ENCODE measurements around the gene RAB3IL1. TPM values are rescaled to one million over a fixed set of nuclear protein-coding genes. Genes with fewer than 3 reads are reported as not detected.

The RAB3IL1 gene
- total RNA-seq, 4 donors from 2014 or later, result 14.0 to 31.5 (median 14.2) TPM

DNA sequence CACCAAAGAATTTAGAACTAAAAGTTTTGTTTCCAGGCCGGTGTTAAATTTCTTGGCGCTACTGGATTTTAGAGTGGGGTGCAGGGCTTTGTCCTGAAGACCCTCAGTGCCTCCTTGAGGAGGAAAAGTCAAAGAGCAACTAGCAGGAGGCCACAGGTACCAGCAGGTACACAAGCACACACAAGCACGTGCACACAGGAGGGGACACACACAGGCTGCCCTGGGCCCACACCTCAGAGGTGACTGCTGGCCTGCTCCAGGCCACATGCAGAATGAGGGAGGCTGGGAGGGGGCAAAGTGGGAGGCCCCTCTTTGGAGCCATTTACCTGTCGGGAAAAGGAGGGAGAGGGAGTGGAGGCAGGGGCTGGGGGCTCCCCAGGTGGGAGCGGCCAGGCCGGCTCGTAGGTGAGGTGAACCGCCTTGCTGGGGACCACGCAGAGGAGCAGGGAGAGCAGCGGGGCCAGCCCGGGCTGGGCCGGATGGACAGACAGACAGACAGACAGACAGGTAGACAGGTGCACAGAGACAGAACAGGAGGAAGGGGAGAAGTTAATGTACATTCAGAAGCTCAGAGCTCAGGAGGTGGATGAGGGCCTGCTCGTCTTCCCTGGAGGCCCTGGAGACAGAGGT lies 12.2 kb downstream of the RAB3IL1 start:
- intact Hi-C loops (cut with DNase I), result no loop called here
- no peak overlapping the region for H3K27ac ChIP-seq (replicated peaks in 1 of 4)

DNA sequence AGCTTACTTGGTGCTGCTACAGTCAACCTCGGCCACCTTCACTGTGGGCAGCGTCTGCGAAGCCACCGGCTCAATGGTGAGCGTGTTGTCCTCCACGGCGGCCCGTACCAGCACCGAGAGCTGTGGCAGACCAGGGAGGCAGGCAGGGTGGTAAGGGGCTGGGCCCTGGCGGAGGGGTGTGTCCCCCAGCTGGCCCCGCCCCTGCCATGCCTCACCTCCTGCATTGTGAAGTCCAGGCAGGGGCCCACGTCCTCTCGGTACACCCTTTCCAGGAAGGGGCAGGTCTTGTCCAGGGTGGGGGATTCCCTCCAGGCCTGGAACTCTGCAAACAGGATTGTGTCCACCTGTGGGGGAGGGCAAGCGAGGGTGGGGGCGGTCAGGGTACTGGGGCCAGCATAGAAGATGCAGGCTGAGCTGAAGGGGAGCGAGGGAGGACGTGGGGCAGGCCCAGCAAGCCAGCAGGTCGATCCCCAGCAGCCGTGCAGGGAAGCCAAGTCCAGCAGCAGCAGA lies 12.8 kb downstream of the RAB3IL1 start:
- H3K4me3 ChIP-seq, result no peak overlapping the region
- intact Hi-C loops (cut with DNase I), result no loop called here
- H3K9me3 ChIP-seq, result no peaks in the 10 kb centered on the region
- WGBS, result 90% methylated on average over 6 of the region's 19 CpGs
- DNase-seq (ENCODE audit: extremely low spot score), result no peak
- TF ChIP-seq POLR2AphosphoS5 (IDR thresholded peaks at IDR 0.05) (no peak), POLR2A (IDR thresholded peaks at IDR 0.05; ENCODE audit: low read depth) (no peak), EP300 (IDR thresholded peaks at IDR 0.05) (no peak)
- TF ChIP-seq, protein P1, sequence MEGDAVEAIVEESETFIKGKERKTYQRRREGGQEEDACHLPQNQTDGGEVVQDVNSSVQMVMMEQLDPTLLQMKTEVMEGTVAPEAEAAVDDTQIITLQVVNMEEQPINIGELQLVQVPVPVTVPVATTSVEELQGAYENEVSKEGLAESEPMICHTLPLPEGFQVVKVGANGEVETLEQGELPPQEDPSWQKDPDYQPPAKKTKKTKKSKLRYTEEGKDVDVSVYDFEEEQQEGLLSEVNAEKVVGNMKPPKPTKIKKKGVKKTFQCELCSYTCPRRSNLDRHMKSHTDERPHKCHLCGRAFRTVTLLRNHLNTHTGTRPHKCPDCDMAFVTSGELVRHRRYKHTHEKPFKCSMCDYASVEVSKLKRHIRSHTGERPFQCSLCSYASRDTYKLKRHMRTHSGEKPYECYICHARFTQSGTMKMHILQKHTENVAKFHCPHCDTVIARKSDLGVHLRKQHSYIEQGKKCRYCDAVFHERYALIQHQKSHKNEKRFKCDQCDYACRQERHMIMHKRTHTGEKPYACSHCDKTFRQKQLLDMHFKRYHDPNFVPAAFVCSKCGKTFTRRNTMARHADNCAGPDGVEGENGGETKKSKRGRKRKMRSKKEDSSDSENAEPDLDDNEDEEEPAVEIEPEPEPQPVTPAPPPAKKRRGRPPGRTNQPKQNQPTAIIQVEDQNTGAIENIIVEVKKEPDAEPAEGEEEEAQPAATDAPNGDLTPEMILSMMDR (IDR thresholded peaks at IDR 0.05), result no peak
- H3K27me3 ChIP-seq, result no peaks in the 10 kb centered on the region
- H3K4me1 ChIP-seq, result peaks cover 0 to 22% (median 20%) of the 10 kb centered on the region in 4 donors
- peak overlapping the region in 1 of 4 donors; percentile 22 for H3K27ac ChIP-seq (replicated peaks in 1 of 4)
- peaks cover 19 to 82% (median 50%) of the 10 kb centered on the region in 4 donors for H3K36me3 ChIP-seq

More for the DNA sequence above, 12.2 kb downstream of the RAB3IL1 start:
- no peak for DNase-seq (ENCODE audit: extremely low spot score)
- Histone ChIP-seq H3K9me3 (no peaks in the 10 kb centered on the region), H3K4me1 (peaks cover 0 to 25% (median 22%) of the 10 kb centered on the region in 4 donors), H3K4me3 (no peak overlapping the region), H3K27me3 (no peaks in the 10 kb centered on the region), H3K36me3 (peaks cover 19 to 76% (median 48%) of the 10 kb centered on the region in 4 donors)
- no peak for TF ChIP-seq POLR2A (IDR thresholded peaks at IDR 0.05; ENCODE audit: low read depth)
- no peak for TF ChIP-seq EP300 (IDR thresholded peaks at IDR 0.05)
- no peak for TF ChIP-seq POLR2AphosphoS5 (IDR thresholded peaks at IDR 0.05)
- TF ChIP-seq, protein P1 (IDR thresholded peaks at IDR 0.05), result no peak
- 84% methylated on average over 13 of the region's 13 CpGs for WGBS

DNA sequence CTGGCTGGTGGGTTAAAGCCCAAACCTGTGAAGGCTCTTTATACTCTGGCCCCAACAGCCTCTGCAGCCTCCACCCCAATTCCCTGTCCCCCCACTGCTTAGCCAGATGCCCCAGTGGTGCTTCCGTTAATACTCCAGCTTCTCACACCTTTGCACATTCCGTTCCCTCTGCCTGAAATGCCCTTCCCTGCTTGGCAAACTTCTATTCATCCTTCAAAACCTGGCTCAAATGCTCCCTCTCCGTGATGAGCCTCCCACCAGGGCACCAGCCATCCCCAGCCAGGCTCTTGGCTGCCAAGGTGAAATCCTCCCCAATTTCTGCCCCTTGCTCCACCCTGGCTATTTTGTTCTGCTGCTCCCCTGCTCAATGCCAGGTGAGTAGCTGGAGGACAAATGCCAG lies 13.5 kb downstream of the RAB3IL1 start:
- H3K4me1 ChIP-seq, result peaks cover 7 to 22% (median 20%) of the 10 kb centered on the region in 4 donors
- H3K4me3 ChIP-seq, result no peak overlapping the region
- H3K27me3 ChIP-seq, result no peaks in the 10 kb centered on the region
- H3K9me3 ChIP-seq, result no peaks in the 10 kb centered on the region
- TF ChIP-seq POLR2AphosphoS5 (IDR thresholded peaks at IDR 0.05), result no peak
- no peak for TF ChIP-seq POLR2A (IDR thresholded peaks at IDR 0.05; ENCODE audit: low read depth)
- TF ChIP-seq, protein P1 (IDR thresholded peaks at IDR 0.05), result no peak
- no peak for TF ChIP-seq EP300 (IDR thresholded peaks at IDR 0.05)
- DNase-seq (ENCODE audit: extremely low spot score), result no peak
- intact Hi-C loops (cut with DNase I), result no loop called here
- H3K36me3 ChIP-seq, result peaks cover 19 to 83% (median 51%) of the 10 kb centered on the region in 4 donors
- WGBS, result 96% methylated on average over 3 of the region's 3 CpGs
- H3K27ac ChIP-seq (replicated peaks in 1 of 4), result peak overlapping the region in 1 of 4 donors; percentile 22

DNA sequence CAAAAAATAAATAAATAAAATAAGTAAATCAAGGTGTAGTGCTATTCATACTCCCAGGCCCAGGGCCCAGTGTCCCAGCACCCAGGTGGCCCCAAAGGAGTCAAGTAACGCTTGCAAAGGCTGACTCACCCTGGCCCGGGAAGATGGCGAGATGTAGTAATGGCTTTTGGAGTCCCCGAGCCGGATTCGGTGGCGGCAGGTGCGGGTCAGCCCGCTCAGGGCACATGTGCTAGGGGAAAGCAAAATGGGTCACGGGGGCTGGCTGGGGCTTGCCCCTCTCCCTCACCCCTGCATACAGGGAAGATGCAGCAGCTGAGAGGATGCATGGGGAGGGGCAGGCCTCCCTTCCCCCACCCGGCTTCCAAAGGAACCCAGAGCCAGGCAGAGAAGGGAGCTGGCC lies 15.1 kb downstream of the RAB3IL1 start:
- Histone ChIP-seq H3K27me3 (no peaks in the 10 kb centered on the region), H3K27ac (replicated peaks in 1 of 4) (no peak overlapping the region), H3K36me3 (peaks cover 19 to 89% (median 45%) of the 10 kb centered on the region in 4 donors), H3K9me3 (no peaks in the 10 kb centered on the region), H3K4me3 (no peak overlapping the region), H3K4me1 (peaks cover 9 to 26% (median 19%) of the 10 kb centered on the region in 4 donors)
- 88% methylated on average over 11 of the region's 11 CpGs for WGBS
- no peak for DNase-seq (ENCODE audit: extremely low spot score)
- intact Hi-C loops (cut with DNase I), result no loop called here
- TF ChIP-seq EP300 (IDR thresholded peaks at IDR 0.05) (no peak), POLR2A (IDR thresholded peaks at IDR 0.05; ENCODE audit: low read depth) (no peak), POLR2AphosphoS5 (IDR thresholded peaks at IDR 0.05) (no peak)
- TF ChIP-seq, protein P1 (IDR thresholded peaks at IDR 0.05), result no peak
